ENCODE measurements around the gene RETREG1. TPM values are rescaled to one million over a fixed set of nuclear protein-coding genes. Genes with fewer than 3 reads are reported as not detected.

The RETREG1 gene
- total and polyA plus RNA-seq, 12 donors: 14.6 to 337 (median 216) TPM

DNA sequence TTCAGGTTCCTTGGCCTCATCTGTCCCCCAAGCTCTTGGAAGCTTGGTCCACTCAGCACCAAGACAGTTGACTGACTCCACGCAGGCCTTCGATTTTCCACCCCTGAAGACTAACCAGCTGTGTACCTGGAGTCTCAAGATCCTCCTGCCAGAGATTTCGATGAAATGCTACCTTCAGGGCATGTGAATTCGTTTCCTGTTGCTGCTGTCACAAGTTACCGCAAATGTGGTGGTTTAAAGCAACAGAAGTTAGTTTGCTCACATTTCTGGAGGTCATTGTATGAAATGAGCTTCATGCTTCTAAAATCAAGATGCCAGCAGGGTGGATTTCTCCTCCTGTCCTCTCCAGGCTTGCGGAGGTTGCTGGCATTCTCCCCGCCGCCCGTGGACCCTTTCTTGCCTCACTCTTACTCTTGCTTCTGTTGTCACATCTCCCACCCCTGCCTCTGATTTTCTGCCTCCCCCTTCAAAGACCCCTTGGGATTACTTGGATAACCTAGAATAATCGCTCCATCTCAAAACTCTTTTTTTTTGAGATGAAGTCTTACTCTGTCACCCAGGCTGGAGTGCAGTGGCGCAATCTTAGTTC is 27.6 kb upstream of the RETREG1 start:
- Histone ChIP-seq H3K27me3 (no peaks in the 10 kb centered on the region), H3K4me1 (no peaks in the 10 kb centered on the region), H3K27ac (no peak overlapping the region), H3K36me3 (no peaks in the 10 kb centered on the region), H3K4me3 (no peak overlapping the region), H3K9me3 (no peaks in the 10 kb centered on the region)
- intact Hi-C loops (cut with DNase I): no loop called here
- ATAC-seq: no peak
- TF ChIP-seq, protein P1, sequence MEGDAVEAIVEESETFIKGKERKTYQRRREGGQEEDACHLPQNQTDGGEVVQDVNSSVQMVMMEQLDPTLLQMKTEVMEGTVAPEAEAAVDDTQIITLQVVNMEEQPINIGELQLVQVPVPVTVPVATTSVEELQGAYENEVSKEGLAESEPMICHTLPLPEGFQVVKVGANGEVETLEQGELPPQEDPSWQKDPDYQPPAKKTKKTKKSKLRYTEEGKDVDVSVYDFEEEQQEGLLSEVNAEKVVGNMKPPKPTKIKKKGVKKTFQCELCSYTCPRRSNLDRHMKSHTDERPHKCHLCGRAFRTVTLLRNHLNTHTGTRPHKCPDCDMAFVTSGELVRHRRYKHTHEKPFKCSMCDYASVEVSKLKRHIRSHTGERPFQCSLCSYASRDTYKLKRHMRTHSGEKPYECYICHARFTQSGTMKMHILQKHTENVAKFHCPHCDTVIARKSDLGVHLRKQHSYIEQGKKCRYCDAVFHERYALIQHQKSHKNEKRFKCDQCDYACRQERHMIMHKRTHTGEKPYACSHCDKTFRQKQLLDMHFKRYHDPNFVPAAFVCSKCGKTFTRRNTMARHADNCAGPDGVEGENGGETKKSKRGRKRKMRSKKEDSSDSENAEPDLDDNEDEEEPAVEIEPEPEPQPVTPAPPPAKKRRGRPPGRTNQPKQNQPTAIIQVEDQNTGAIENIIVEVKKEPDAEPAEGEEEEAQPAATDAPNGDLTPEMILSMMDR (IDR thresholded peaks at IDR 0.05): no peak
- no peak for DNase-seq
- 91 to 93% methylated on average over 11 of the region's 11 CpGs for WGBS, 2 donors

DNA sequence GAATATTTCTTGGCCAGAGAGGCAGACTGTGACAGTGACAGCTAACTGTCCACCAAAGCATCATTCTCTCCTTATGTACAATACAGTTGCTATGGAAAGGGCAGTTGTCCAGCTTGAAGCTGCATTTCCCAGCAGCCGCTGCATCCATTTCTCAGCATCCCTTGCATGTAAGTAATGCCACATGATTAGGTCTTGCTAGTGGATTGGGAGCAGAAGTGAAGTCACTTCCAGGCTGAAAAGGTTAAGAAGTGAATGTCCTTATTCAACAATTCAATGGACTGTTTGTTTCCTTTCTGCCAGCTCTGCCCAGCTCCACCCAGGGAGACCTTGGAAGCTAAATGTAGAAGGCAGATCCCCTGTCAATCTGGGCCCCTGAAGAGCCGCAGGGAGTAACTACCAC is 26.1 kb upstream of the RETREG1 start:
- ATAC-seq: no peak
- no peaks in the 10 kb centered on the region for H3K36me3 ChIP-seq
- TF ChIP-seq, protein P1 (IDR thresholded peaks at IDR 0.05): no peak
- H3K27me3 ChIP-seq: no peaks in the 10 kb centered on the region
- DNase-seq: no peak
- no peak overlapping the region for H3K4me3 ChIP-seq
- H3K4me1 ChIP-seq: no peaks in the 10 kb centered on the region
- H3K9me3 ChIP-seq: no peaks in the 10 kb centered on the region
- intact Hi-C loops (cut with DNase I): no loop called here
- 68 to 69% methylated on average over 2 of the region's 2 CpGs for WGBS, 2 donors
- H3K27ac ChIP-seq: no peak overlapping the region

DNA sequence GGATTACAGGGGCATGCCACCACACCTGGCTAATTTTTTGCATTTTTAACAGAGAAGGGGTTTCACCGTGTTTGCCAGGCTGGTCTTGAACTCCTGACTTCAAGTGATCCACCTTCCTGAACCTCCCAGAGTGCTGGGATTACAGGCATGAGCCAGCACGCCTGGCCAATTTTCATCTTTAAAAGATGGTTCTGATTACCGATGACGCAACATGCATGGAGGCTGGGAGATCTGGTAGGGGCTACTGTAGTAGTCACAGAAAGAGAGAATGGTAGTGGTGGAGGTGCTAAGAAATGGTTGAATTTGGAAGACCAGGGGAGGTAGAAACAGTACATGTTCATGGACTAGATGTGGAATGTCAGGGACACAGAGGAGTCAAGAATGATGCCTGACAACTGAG is 22.4 kb upstream of the RETREG1 start:
- H3K4me3 ChIP-seq: no peak overlapping the region
- intact Hi-C loops (cut with DNase I): no loop called here
- DNase-seq (no peak), ATAC-seq (no peak)
- no peak overlapping the region for H3K27ac ChIP-seq
- no peaks in the 10 kb centered on the region for H3K9me3 ChIP-seq
- TF ChIP-seq, protein P1 (IDR thresholded peaks at IDR 0.05): no peak
- 92 to 96% methylated on average over 4 of the region's 4 CpGs for WGBS, 2 donors
- no peaks in the 10 kb centered on the region for H3K4me1 ChIP-seq
- no peaks in the 10 kb centered on the region for H3K36me3 ChIP-seq
- H3K27me3 ChIP-seq: no peaks in the 10 kb centered on the region

DNA sequence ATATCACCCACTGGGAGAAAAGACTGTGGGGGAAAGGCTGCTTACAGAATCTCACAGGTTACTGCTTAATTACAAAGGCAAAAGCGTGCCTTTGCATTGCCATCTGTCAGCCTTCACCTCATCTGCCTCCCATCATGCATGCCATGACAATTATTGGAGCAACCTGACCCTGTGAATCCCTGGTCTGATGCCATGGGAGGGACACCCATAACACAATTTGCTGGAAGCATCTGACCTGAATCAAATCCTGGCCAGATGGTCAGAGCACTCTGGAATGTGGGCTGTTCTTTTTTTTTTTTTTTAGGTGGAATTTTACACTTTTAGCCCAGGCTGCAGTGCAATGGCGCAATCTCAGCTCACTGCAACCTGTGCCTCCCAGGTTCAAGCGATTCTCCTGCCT is 11.6 kb upstream of the RETREG1 start:
- no peak for DNase-seq
- H3K27me3 ChIP-seq: no peaks in the 10 kb centered on the region
- 90 to 92% methylated on average over 3 of the region's 3 CpGs for WGBS, 2 donors
- TF ChIP-seq, protein P1 (IDR thresholded peaks at IDR 0.05): no peak
- H3K4me1 ChIP-seq: peaks cover 0 to 43% (median 9%) of the 10 kb centered on the region in 9 donors
- no peaks in the 10 kb centered on the region for H3K36me3 ChIP-seq
- intact Hi-C loops (cut with DNase I): loop anchor here in 2 of 10 donors (5.0 kb wide), 2 partner anchors 34 to 39 kb away; no protein-coding TSS in a partner anchor
- no peak overlapping the region for H3K27ac ChIP-seq
- H3K9me3 ChIP-seq: no peaks in the 10 kb centered on the region
- ATAC-seq: no peak
- no peak overlapping the region for H3K4me3 ChIP-seq

Measured in heart right ventricle (tissue), 16 donors.